Measurements from ENCODE around the gene GPHN.

The GPHN gene

DNA sequence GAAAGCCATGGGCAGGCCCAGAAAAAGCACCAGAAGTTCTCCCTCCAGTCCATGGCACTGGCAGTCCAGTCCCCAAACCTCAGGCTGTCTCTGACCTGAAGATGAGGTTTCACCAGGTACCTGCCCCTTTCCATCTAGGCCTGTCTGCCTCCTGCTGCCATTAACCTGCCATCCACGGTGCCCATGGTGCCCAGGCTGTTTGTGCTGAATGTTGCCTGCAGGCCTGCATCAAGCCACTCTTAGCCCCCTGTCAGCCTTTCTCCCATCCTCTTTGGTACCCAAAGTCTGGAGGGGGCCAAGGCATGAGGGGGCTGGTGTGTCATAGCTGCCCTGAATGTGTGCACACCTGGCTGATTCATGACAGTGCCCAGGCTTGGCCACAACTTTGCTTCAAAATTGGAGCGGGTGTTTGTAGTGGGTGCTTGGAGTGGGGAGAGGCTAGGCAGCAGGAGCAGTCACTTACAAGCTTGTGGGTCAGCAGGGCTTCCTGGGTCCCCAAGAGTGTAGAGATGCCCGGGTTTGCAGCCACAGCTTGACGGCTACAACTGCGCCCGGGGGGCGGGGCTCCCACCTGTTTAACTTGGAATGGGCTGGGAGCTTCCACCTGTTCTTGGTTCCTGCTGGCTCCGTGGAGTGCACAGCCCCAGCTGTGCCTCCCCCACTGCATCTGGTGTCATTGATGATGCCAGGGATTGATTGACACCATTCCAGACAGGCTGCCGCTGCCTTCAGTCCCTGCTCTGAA is 88.5 kb downstream of the GPHN start:
- Histone ChIP-seq H3F3A (ENCODE audit: insufficient read depth, low read length) (no peaks in the 10 kb centered on the region), H3K27ac (ENCODE audit: low read depth, low read length, poor library complexity, severe bottlenecking) (no peak overlapping the region), H3K9me2 (ENCODE audit: low read depth, low read length) (no peaks in the 10 kb centered on the region), H3K27me3 (ENCODE audit: insufficient read depth, low read length) (no peaks in the 10 kb centered on the region), H3K4me2 (ENCODE audit: low read length) (no peak overlapping the region), H3K36me3 (ENCODE audit: insufficient read depth, low read length) (no peaks in the 10 kb centered on the region), H3K4me3 (ENCODE audit: low read depth, low read length, poor library complexity, severe bottlenecking) (no peak overlapping the region), H2AFZ (ENCODE audit: low read length) (no peak overlapping the region), H4K20me1 (ENCODE audit: insufficient read depth, low read length) (no peaks in the 10 kb centered on the region), H3K79me2 (ENCODE audit: insufficient read depth, low read length) (no peaks in the 10 kb centered on the region), H3K9me3 (ENCODE audit: low read length) (no peaks in the 10 kb centered on the region), H3K4me1 (ENCODE audit: insufficient read depth, low read length, severe bottlenecking) (no peaks in the 10 kb centered on the region), H3K9ac (ENCODE audit: low read length) (no peak overlapping the region)
- TF ChIP-seq, protein P1, sequence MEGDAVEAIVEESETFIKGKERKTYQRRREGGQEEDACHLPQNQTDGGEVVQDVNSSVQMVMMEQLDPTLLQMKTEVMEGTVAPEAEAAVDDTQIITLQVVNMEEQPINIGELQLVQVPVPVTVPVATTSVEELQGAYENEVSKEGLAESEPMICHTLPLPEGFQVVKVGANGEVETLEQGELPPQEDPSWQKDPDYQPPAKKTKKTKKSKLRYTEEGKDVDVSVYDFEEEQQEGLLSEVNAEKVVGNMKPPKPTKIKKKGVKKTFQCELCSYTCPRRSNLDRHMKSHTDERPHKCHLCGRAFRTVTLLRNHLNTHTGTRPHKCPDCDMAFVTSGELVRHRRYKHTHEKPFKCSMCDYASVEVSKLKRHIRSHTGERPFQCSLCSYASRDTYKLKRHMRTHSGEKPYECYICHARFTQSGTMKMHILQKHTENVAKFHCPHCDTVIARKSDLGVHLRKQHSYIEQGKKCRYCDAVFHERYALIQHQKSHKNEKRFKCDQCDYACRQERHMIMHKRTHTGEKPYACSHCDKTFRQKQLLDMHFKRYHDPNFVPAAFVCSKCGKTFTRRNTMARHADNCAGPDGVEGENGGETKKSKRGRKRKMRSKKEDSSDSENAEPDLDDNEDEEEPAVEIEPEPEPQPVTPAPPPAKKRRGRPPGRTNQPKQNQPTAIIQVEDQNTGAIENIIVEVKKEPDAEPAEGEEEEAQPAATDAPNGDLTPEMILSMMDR (IDR thresholded peaks at IDR 0.05; ENCODE audit: low read length) = no peak
- no peak for TF ChIP-seq EZH2 (IDR thresholded peaks at IDR 0.05; ENCODE audit: borderline replicate concordance, low read length)

DNA sequence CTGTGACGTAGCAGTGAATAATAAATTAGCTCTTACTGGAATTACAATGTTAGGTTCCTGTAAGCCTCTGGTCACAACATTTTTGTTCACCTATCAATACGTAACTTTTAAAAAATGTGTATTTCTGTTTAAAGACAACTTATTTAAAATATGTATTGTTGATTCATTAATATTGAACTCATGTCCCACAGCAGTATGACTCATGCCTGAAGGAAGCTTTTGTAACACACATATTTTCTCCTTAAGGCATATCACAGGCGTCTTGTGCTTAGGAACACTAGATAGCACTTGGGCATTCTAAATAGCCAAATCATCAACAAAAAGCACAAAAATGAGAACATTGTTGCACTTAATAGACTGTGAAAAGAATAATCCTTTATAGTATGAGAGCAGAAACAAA is 92.5 kb downstream of the GPHN start:
- Histone ChIP-seq H3K9me2 (ENCODE audit: low read depth, low read length) (no peaks in the 10 kb centered on the region), H3K27me3 (ENCODE audit: insufficient read depth, low read length) (no peaks in the 10 kb centered on the region), H3K4me1 (ENCODE audit: insufficient read depth, low read length, severe bottlenecking) (no peaks in the 10 kb centered on the region), H3K9me3 (ENCODE audit: low read length) (no peaks in the 10 kb centered on the region), H3K27ac (ENCODE audit: low read depth, low read length, poor library complexity, severe bottlenecking) (no peak overlapping the region), H3K79me2 (ENCODE audit: insufficient read depth, low read length) (no peaks in the 10 kb centered on the region), H4K20me1 (ENCODE audit: insufficient read depth, low read length) (no peaks in the 10 kb centered on the region), H3K4me3 (ENCODE audit: low read depth, low read length, poor library complexity, severe bottlenecking) (no peak overlapping the region), H2AFZ (ENCODE audit: low read length) (no peak overlapping the region), H3K4me2 (ENCODE audit: low read length) (no peak overlapping the region), H3F3A (ENCODE audit: insufficient read depth, low read length) (no peaks in the 10 kb centered on the region), H3K9ac (ENCODE audit: low read length) (no peak overlapping the region), H3K36me3 (ENCODE audit: insufficient read depth, low read length) (no peaks in the 10 kb centered on the region)
- TF ChIP-seq, protein P1 (IDR thresholded peaks at IDR 0.05; ENCODE audit: low read length) = no peak
- no peak for TF ChIP-seq EZH2 (IDR thresholded peaks at IDR 0.05; ENCODE audit: borderline replicate concordance, low read length)

DNA sequence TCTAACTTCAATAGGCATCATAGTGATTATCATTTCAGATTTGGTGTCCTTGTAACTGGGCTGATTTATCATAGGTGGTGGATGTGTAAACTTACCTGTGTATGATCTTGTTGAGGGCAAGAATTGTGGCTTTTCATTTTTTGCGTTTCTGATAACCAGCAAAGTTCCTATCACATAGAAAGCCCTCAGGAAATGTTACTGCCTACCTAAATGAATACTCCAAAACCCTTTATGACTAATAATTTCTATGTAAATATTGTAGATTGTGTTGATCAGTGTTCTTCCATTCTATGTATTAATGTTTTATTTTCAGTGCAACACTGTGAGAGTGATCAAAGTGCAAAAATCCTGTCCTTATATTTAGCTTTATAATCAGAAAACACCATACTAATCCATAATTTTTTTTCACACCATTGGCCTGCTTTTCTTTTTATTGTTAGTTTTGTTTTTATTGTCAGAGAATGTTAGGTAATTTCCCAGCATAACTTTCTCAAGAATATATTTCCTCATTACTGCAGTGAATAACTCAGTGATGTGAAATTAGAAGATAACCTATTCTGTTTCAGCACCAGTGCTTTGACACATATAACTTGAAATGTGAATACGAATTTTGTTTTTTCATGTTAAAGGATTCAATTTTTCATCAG is 94.1 kb downstream of the GPHN start:
- Histone ChIP-seq H3F3A (ENCODE audit: insufficient read depth, low read length) (no peaks in the 10 kb centered on the region), H2AFZ (ENCODE audit: low read length) (no peak overlapping the region), H3K27me3 (ENCODE audit: insufficient read depth, low read length) (no peaks in the 10 kb centered on the region), H3K4me2 (ENCODE audit: low read length) (no peak overlapping the region), H4K20me1 (ENCODE audit: insufficient read depth, low read length) (no peaks in the 10 kb centered on the region), H3K27ac (ENCODE audit: low read depth, low read length, poor library complexity, severe bottlenecking) (no peak overlapping the region), H3K4me3 (ENCODE audit: low read depth, low read length, poor library complexity, severe bottlenecking) (no peak overlapping the region), H3K36me3 (ENCODE audit: insufficient read depth, low read length) (no peaks in the 10 kb centered on the region), H3K9me3 (ENCODE audit: low read length) (no peaks in the 10 kb centered on the region), H3K4me1 (ENCODE audit: insufficient read depth, low read length, severe bottlenecking) (no peaks in the 10 kb centered on the region), H3K9me2 (ENCODE audit: low read depth, low read length) (no peaks in the 10 kb centered on the region), H3K79me2 (ENCODE audit: insufficient read depth, low read length) (no peaks in the 10 kb centered on the region), H3K9ac (ENCODE audit: low read length) (no peak overlapping the region)
- TF ChIP-seq EZH2 (IDR thresholded peaks at IDR 0.05; ENCODE audit: borderline replicate concordance, low read length) = no peak
- TF ChIP-seq, protein P1 (IDR thresholded peaks at IDR 0.05; ENCODE audit: low read length) = no peak
